ENCODE results near the gene DLG2. TPM values are rescaled to one million over a fixed set of nuclear protein-coding genes. Genes with fewer than 3 reads are reported as not detected.

Gene DLG2
- total and polyA plus RNA-seq, 2 of the 4 experiments (the other 2 are of a cell fraction) = 0.31 to 0.36 TPM

- TF ChIP-seq USF2 (IDR thresholded peaks at IDR 0.05; ENCODE audit: low read depth, low read length) = no peak
Measured at GRCh38 chr11:83510530-83511460, 2116.3 kb downstream of the DLG2 start (continued).

GRCh38 chr11:83508804-83509203, 2118.3 kb downstream of the DLG2 start:
- DNase-seq = no peak
- intact Hi-C loops (cut with micrococcal nuclease) = no loop called here
- Histone ChIP-seq H3K79me1 (ENCODE audit: low read depth in 1 of 2, low read length in 2 of 2) (no peaks in the 10 kb centered on the region), H3K9me1 (ENCODE audit: insufficient read depth, low read length) (no peaks in the 10 kb centered on the region), H3K56ac (ENCODE audit: extremely low read depth, insufficient read depth, low read length) (no peak overlapping the region), H3K4ac (ENCODE audit: low read depth, low read length) (no peak overlapping the region), H4K8ac (ENCODE audit: low read depth in 2 of 2, low read length in 2 of 2) (no peak overlapping the region), H3K4me1 (ENCODE audit: control insufficient read depth, insufficient read depth, low read length) (no peaks in the 10 kb centered on the region), H4K5ac (ENCODE audit: low read depth, low read length) (no peak overlapping the region), H3K14ac (replicated peaks; ENCODE audit: low read depth, low read length) (no peak overlapping the region), H2BK20ac (ENCODE audit: low read depth, low read length) (no peak overlapping the region), H3K27ac (ENCODE audit: insufficient read depth, low read length) (no peak overlapping the region), H3K23ac (ENCODE audit: low read depth, low read length) (no peak overlapping the region), H2AK5ac (ENCODE audit: low read depth, low read length) (no peak overlapping the region), H2BK5ac (ENCODE audit: low read depth, low read length, poor library complexity, severe bottlenecking) (no peak overlapping the region), H3K9ac (ENCODE audit: low read depth, low read length) (no peak overlapping the region), H3K36me3 (ENCODE audit: control insufficient read depth, insufficient read depth, low read length) (no peaks in the 10 kb centered on the region), H3K9me3 (ENCODE audit: control insufficient read depth, insufficient read depth, low read length) (no peaks in the 10 kb centered on the region), H2BK120ac (ENCODE audit: low read depth, low read length) (no peak overlapping the region), H4K20me1 (ENCODE audit: insufficient read depth, low read length) (no peaks in the 10 kb centered on the region), H2AFZ (replicated peaks; ENCODE audit: low read length, poor library complexity) (no peak overlapping the region), H3K18ac (ENCODE audit: low read depth, low read length) (no peak overlapping the region), H3K4me2 (ENCODE audit: low read depth, low read length) (no peak overlapping the region), H2AK9ac (replicated peaks; ENCODE audit: low read depth, low read length, poor library complexity) (no peak overlapping the region), H4K91ac (ENCODE audit: insufficient read depth, low read depth, low read length) (no peak overlapping the region), H3K27me3 (ENCODE audit: control insufficient read depth, insufficient read depth, low read length) (no peaks in the 10 kb centered on the region; the same call in none of the 2 replicates), H2BK15ac (ENCODE audit: low read depth, low read length) (no peak overlapping the region), H3K4me3 (ENCODE audit: insufficient read depth, low read depth, low read length) (no peak overlapping the region)
- in situ Hi-C loops (cut with MboI; ENCODE audit: low sequenced_read_pairs) = no loop called here
- BruUV-seq (replicated peaks) = no TSS peak
- dilution Hi-C loops (cut with HindIII; ENCODE audit: low sequenced_read_pairs, unreplicated experiment) = no loop called here
- WGBS, 2 experiments (ENCODE audit: extremely low coverage in 2 of 2, insufficient read length in 1 of 2) = 40% methylated on average over 1 of the region's 6 CpGs; no CpG with 5 or more reads in 1 of the 2 experiments
- ChIA-PET POLR2A (ENCODE audit: unreplicated experiment) (no interaction called here), CTCF (no interaction called here)
- ATAC-seq (ENCODE audit: low read depth) = no peak
- TF ChIP-seq BHLHE40 (IDR thresholded peaks at IDR 0.05; ENCODE audit: low read depth, low read length) (no peak), RFX5 (IDR thresholded peaks at IDR 0.05; ENCODE audit: low read depth, low read length) (no peak), USF2 (IDR thresholded peaks at IDR 0.05; ENCODE audit: low read depth, low read length) (no peak), MAFK (IDR thresholded peaks at IDR 0.05; ENCODE audit: low read depth, low read length) (no peak), MXI1 (IDR thresholded peaks at IDR 0.05; ENCODE audit: borderline replicate concordance, low read depth, low read length) (no peak), ELK1 (IDR thresholded peaks at IDR 0.05; ENCODE audit: borderline replicate concordance, low read depth, low read length) (no peak), CTCF (conservative IDR thresholded peaks at IDR 0.05; ENCODE audit: low read depth, low read length) (no peak), RAD21 (IDR thresholded peaks at IDR 0.05; ENCODE audit: low read length) (no peak), CEBPB (IDR thresholded peaks at IDR 0.05; ENCODE audit: low read depth, low read length) (no peak), MAZ (IDR thresholded peaks at IDR 0.05; ENCODE audit: borderline replicate concordance, low read depth, low read length) (no peak)

Measured in IMR-90 (cell line).